IMR-90 (cell line): Measurements from ENCODE around the gene CENPP. TPM values are rescaled to one million over a fixed set of nuclear protein-coding genes. Genes with fewer than 3 reads are reported as not detected.
A peak's percentile ranks its signal among the peaks of the same experiment; 100 is the strongest.

Experiments used
- ATAC-seq: fragments of 200-7000 bp; cut with Tn5 transposase; 2 replicates; pipeline ENCODE4 v1.9.1; 2020; ENCODE audit warnings: low read depth, mild to moderate bottlenecking, moderate library complexity
- BruUV-seq: library from RNA; stranded (reverse); fragments of 400-500 nt; replicated peaks from 2 replicates; lab custom pipeline; 2021; lab: Mats Ljungman, UMichigan
- CTCF ChIA-PET: fragments of 300-600 bp; formaldehyde crosslinking; extraction: SDS; loops from one replicate; lab custom pipeline; 2021; ENCODE audit warnings: antibody characterized with exemption; lab: Yijun Ruan, JAX
- POLR2A ChIA-PET: fragments of 300-600 bp; sonication (Branson Sonifier 250); formaldehyde crosslinking; loops from one replicate; lab custom pipeline; 2022; ENCODE audit warnings: antibody characterized with exemption; ENCODE audit not compliant: unreplicated experiment; lab: Charles Lee
- DNase-seq: peaks from one replicate; pipeline ENCODE4 v3.0.0; 2013
- H2AFZ ChIP-seq: replicated peaks from 2 replicates; pipeline ENCODE3; 2013; ENCODE audit warnings: low read length, mild to moderate bottlenecking; ENCODE audit not compliant: poor library complexity
- H2AK5ac ChIP-seq: 2 replicates; pipeline ENCODE4 v1.6.1; 2013; ENCODE audit warnings: low read depth, low read length, inconsistent platforms
- H2AK9ac ChIP-seq: replicated peaks from 2 replicates; pipeline ENCODE3; 2013; ENCODE audit warnings: mild to moderate bottlenecking, low read depth, low read length, moderate library complexity; ENCODE audit not compliant: poor library complexity
- H2BK120ac ChIP-seq: 2 replicates; pipeline ENCODE4 v1.6.1; 2013; ENCODE audit warnings: low read depth, low read length, inconsistent platforms
- H2BK15ac ChIP-seq: 3 replicates; pipeline ENCODE4 v1.6.1; 2013; ENCODE audit warnings: low read depth, low read length, inconsistent platforms
- H2BK20ac ChIP-seq: 2 replicates; pipeline ENCODE4 v1.6.1; 2013; ENCODE audit warnings: low read depth, mild to moderate bottlenecking, inconsistent platforms, low read length, moderate library complexity
- H2BK5ac ChIP-seq: 2 replicates; pipeline ENCODE4 v1.6.1; 2013; ENCODE audit warnings: mild to moderate bottlenecking, low read depth, low read length, inconsistent platforms; ENCODE audit not compliant: poor library complexity, severe bottlenecking
- H3K14ac ChIP-seq: replicated peaks from 2 replicates; pipeline ENCODE4 v1.6.1; 2013; ENCODE audit warnings: low read depth, low read length, inconsistent platforms
- H3K18ac ChIP-seq: 2 replicates; pipeline ENCODE4 v1.6.1; 2013; ENCODE audit warnings: low read depth, low read length, control low read depth
- H3K23ac ChIP-seq: 2 replicates; pipeline ENCODE4 v1.6.1; 2013; ENCODE audit warnings: low read depth, low read length, inconsistent platforms
- H3K27ac ChIP-seq: 2 replicates; pipeline ENCODE4 v1.5.1; 2013; ENCODE audit warnings: mild to moderate bottlenecking, control low read depth, low read length; ENCODE audit not compliant: insufficient read depth
- H3K27me3 ChIP-seq: 2 replicates; pipeline ENCODE4 v1.6.1; 2013; ENCODE audit warnings: low read length; ENCODE audit not compliant: control insufficient read depth, insufficient read depth
- H3K36me3 ChIP-seq: 2 replicates; pipeline ENCODE4 v1.6.1; 2013; ENCODE audit warnings: low read length, mixed read lengths; ENCODE audit not compliant: control insufficient read depth, insufficient read depth
- H3K4ac ChIP-seq: 2 replicates; pipeline ENCODE4 v1.6.1; 2013; ENCODE audit warnings: low read depth, low read length, inconsistent platforms
- H3K4me1 ChIP-seq: 2 replicates; pipeline ENCODE4 v1.6.1; 2013; ENCODE audit warnings: low read length, mixed read lengths; ENCODE audit not compliant: control insufficient read depth, insufficient read depth
- H3K4me2 ChIP-seq: 2 replicates; pipeline ENCODE4 v1.6.1; 2013; ENCODE audit warnings: low read depth, mild to moderate bottlenecking, control low read depth, low read length, moderate library complexity
- H3K4me3 ChIP-seq: 2 replicates; pipeline ENCODE4 v1.5.1; 2013; ENCODE audit warnings: low read depth, mild to moderate bottlenecking, control low read depth, low read length, moderate library complexity; ENCODE audit not compliant: insufficient read depth
- H3K56ac ChIP-seq: 2 replicates; pipeline ENCODE4 v1.6.1; 2013; ENCODE audit warnings: low read length, inconsistent platforms; ENCODE audit not compliant: insufficient read depth; ENCODE audit errors: extremely low read depth
- H3K79me1 ChIP-seq, 2 experiments: 2 replicates each; pipeline ENCODE4 v1.6.1; 2013; ENCODE audit warnings: low read length in 2 of 2, inconsistent platforms in 1 of 2, low read depth in 1 of 2
- H3K9ac ChIP-seq: 2 replicates; pipeline ENCODE4 v1.6.1; 2013; ENCODE audit warnings: low read depth, low read length, control low read depth
- H3K9me1 ChIP-seq: 2 replicates; pipeline ENCODE4 v1.6.1; 2013; ENCODE audit warnings: low read length, inconsistent platforms; ENCODE audit not compliant: insufficient read depth
- H3K9me3 ChIP-seq: 2 replicates; pipeline ENCODE4 v1.6.1; 2013; ENCODE audit warnings: low read length; ENCODE audit not compliant: control insufficient read depth, insufficient read depth
- H4K20me1 ChIP-seq: 2 replicates; pipeline ENCODE4 v1.6.1; 2013; ENCODE audit warnings: low read length, inconsistent platforms; ENCODE audit not compliant: insufficient read depth
- H4K5ac ChIP-seq: 2 replicates; pipeline ENCODE4 v1.6.1; 2013; ENCODE audit warnings: mild to moderate bottlenecking, low read depth, low read length, control low read depth
- H4K8ac ChIP-seq, 2 experiments: 2 replicates each; pipeline ENCODE4 v1.6.1; 2013; ENCODE audit warnings: low read depth in 2 of 2, low read length in 2 of 2, control low read depth in 1 of 2, inconsistent platforms in 1 of 2
- H4K91ac ChIP-seq: 2 replicates; pipeline ENCODE4 v1.6.1; 2013; ENCODE audit warnings: low read depth, low read length, inconsistent platforms; ENCODE audit not compliant: insufficient read depth
- MAFK ChIP-seq: IDR thresholded peaks from 2 replicates; pipeline ENCODE4 v1.6.1; 2012; ENCODE audit warnings: low read depth, low read length, improper control_type of control experiment
- RAD21 ChIP-seq: IDR thresholded peaks from 2 replicates; pipeline ENCODE4 v1.6.1; 2012; ENCODE audit warnings: low read length, improper control_type of control experiment
- WGBS, 2 experiments: methylation state at CpG; one replicate each; pipeline versions ENCODE4 v1.1.5 to v1.1.7; 2013; ENCODE audit warnings: missing lambda C conversion rate in 2 of 2; ENCODE audit not compliant: insufficient read length in 1 of 2; ENCODE audit errors: extremely low coverage in 2 of 2; 5-methylcytosine and 5-hydroxymethylcytosine counted together
- dilution Hi-C: fragments of 300-500 bp; cut with HindIII; formaldehyde crosslinking; loops from one replicate; pipeline ENCODE4 v1.14.3; 2018; ENCODE audit warnings: low sequenced_read_pairs; ENCODE audit not compliant: unreplicated experiment
- in situ Hi-C: fragments of 300-500 bp; cut with MboI; formaldehyde crosslinking; loops from 3 replicates; pipeline ENCODE4 v1.14.3; 2019; ENCODE audit warnings: low sequenced_read_pairs, inconsistent platforms, mixed read lengths
- intact Hi-C: fragments of 100-400 bp; cut with micrococcal nuclease; formaldehyde crosslinking; loops from 2 replicates; pipeline ENCODE4 v1.10.0; 2022
- polyA plus RNA-seq, 3 experiments: library from polyadenylated mRNA; depleted of rRNA; stranded (reverse); fragments of >200 nt; gene quantifications; 2 replicates each; pipeline ENCODE4 v1.2.3, GENCODE V29; 2012; ENCODE audit warnings: low replicate concordance in 1 of 3
- total RNA-seq: library from RNA; depleted of rRNA; stranded (reverse); fragments of >200 nt; gene quantifications from 2 replicates; pipeline ENCODE4 v1.2.3, GENCODE V29; 2012

The CENPP gene
- total and polyA plus RNA-seq, 2 of the 4 experiments (the other 2 are of a cell fraction) = 1.4 to 2.0 TPM

DNA sequence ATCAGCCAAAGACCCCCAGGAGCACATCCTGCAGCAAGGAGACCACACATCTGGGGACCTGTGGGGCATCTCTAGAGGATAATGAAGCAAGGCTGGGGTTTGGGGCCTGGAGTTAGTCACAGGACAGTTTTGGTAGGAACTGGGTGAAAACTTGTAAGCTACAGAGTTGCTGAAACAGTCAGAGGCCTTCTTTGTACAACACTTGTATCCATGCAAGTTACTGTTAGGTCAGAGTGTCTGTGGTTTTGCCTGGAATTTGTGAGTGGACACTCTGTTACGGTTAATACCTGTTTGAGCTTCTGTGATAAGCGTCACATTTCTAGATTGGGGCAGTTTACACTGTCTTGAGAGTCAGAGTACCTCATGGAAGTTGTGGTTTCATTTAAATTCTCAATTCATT, 179.1 kb downstream of the CENPP start:
- WGBS, 2 experiments = no CpG with 5 or more reads among the region's 2 CpGs
- CTCF ChIA-PET = no interaction called here
- intact Hi-C loops = no loop called here

More for the DNA sequence above, 179.1 kb downstream of the CENPP start:
- Histone ChIP-seq H3K79me1 (peaks cover 0 to 18% of the 10 kb centered on the region in 2 experiments; a peak in 2 of 4 replicates), H2BK15ac (peak overlapping the region; percentile 75; the same call in 2 of the 3 replicates), H4K91ac (peak overlapping the region; percentile 71), H2AFZ (peak overlapping the region; percentile 58), H2BK5ac (peak overlapping the region; percentile 63), H3K4me1 (peaks cover 26% of the 10 kb centered on the region), H3K9me1 (peaks cover 20% of the 10 kb centered on the region), H3K18ac (peak overlapping the region; percentile 87), H3K14ac (peak overlapping the region; percentile 95), H2AK5ac (peak overlapping the region; percentile 65), H4K8ac (peak overlapping the region; percentile 85 to 92), H3K27ac (peak overlapping the region; percentile 79; the same call in 1 of the 2 replicates), H3K9ac (no peak overlapping the region), H3K23ac (peak overlapping the region; percentile 95), H3K4ac (peak overlapping the region; percentile 96), H2BK20ac (peak overlapping the region; percentile 82), H3K36me3 (no peaks in the 10 kb centered on the region), H3K9me3 (no peaks in the 10 kb centered on the region), H3K4me2 (no peak overlapping the region), H3K27me3 (no peaks in the 10 kb centered on the region), H2BK120ac (peak overlapping the region; percentile 95), H3K4me3 (no peak overlapping the region), H2AK9ac (peak overlapping the region; percentile 88), H3K56ac (peak overlapping the region; percentile 55; the same call in 1 of the 2 replicates), H4K20me1 (no peaks in the 10 kb centered on the region), H4K5ac (peak overlapping the region; percentile 83)
- DNase-seq (peak; percentile 35), ATAC-seq (no peak)
- dilution Hi-C loops (no loop called here), in situ Hi-C loops (no loop called here)
- BruUV-seq = no TSS peak
- POLR2A ChIA-PET = no interaction called here
- TF ChIP-seq RAD21 (no peak), MAFK (no peak)
